Keratinocyte (primary cell): Measurements from ENCODE around the gene LRP1B. TPM values are rescaled to one million over a fixed set of nuclear protein-coding genes. Genes with fewer than 3 reads are reported as not detected.

ENCODE experiments used
- DNase-seq: peaks from one replicate; pipeline ENCODE4 v3.0.0-alpha.2; 2011; ENCODE audit warnings: low read depth, missing footprints, low spot score
- FAIRE-seq: peaks from 2 replicates; lab custom pipeline; 2011; peaks lifted over from hg19 to GRCh38; lab: Jason Lieb, UNC
- H2AFZ ChIP-seq: 2 replicates; pipeline ENCODE4 v1.6.0; 2012; ENCODE audit warnings: low read length, control low read depth, inconsistent platforms; ENCODE audit not compliant: control insufficient read depth
- H3K27ac ChIP-seq: 2 replicates; pipeline ENCODE4 v1.5.1; 2011; ENCODE audit warnings: low read length; ENCODE audit not compliant: control insufficient read depth, insufficient read depth
- H3K27me3 ChIP-seq: 3 replicates; pipeline ENCODE4 v1.6.0; 2011; ENCODE audit warnings: low read length; ENCODE audit not compliant: control insufficient read depth, insufficient read depth; ENCODE audit errors: extremely low read depth
- H3K36me3 ChIP-seq, 2 experiments: 2 replicates in 1 of 2; 3 replicates in 1 of 2; pipeline ENCODE4 v1.5.1; 2011; ENCODE audit warnings: low read length in 2 of 2, mild to moderate bottlenecking in 1 of 2; ENCODE audit not compliant: control insufficient read depth in 2 of 2, insufficient read depth in 2 of 2; ENCODE audit errors: extremely low read depth in 1 of 2
- H3K4me1 ChIP-seq: 3 replicates; pipeline ENCODE4 v1.5.1; 2011; ENCODE audit warnings: low read length; ENCODE audit not compliant: control insufficient read depth, insufficient read depth; ENCODE audit errors: extremely low read depth
- H3K4me2 ChIP-seq: 3 replicates; pipeline ENCODE4 v1.6.0; 2011; ENCODE audit warnings: low read depth, low read length; ENCODE audit not compliant: control insufficient read depth, insufficient read depth; ENCODE audit errors: extremely low read depth
- H3K4me3 ChIP-seq, 3 experiments: fragments of 200-600 bp in 1 of 3; sonication (generic) in 1 of 3; 2 replicates in 2 of 3; 3 replicates in 1 of 3; pipeline ENCODE4 v1.5.1; 2011 to 2016; ENCODE audit warnings: low read length in 3 of 3, mild to moderate bottlenecking in 3 of 3, control low read depth in 2 of 3, inconsistent platforms in 1 of 3, low read depth in 1 of 3, mixed read lengths in 1 of 3, mixed run types in 1 of 3, moderate library complexity in 1 of 3; ENCODE audit not compliant: control insufficient read depth in 2 of 3, insufficient read depth in 2 of 3; ENCODE audit errors: extremely low read depth in 1 of 3
- H3K79me2 ChIP-seq: 2 replicates; pipeline ENCODE4 v1.6.0; 2012; ENCODE audit warnings: low read length; ENCODE audit not compliant: control insufficient read depth, insufficient read depth
- H3K9ac ChIP-seq: 3 replicates; pipeline ENCODE4 v1.6.0; 2011; ENCODE audit warnings: low read length; ENCODE audit not compliant: control insufficient read depth, insufficient read depth; ENCODE audit errors: extremely low read depth
- H3K9me1 ChIP-seq: 3 replicates; pipeline ENCODE4 v1.6.0; 2011; ENCODE audit warnings: low read length; ENCODE audit not compliant: control insufficient read depth, insufficient read depth; ENCODE audit errors: extremely low read depth
- H3K9me3 ChIP-seq: 2 replicates; pipeline ENCODE4 v1.5.1; 2012; ENCODE audit warnings: low read depth, low read length; ENCODE audit not compliant: control insufficient read depth
- H4K20me1 ChIP-seq: 3 replicates; pipeline ENCODE4 v1.6.0; 2011; ENCODE audit warnings: low read length; ENCODE audit not compliant: control insufficient read depth, insufficient read depth; ENCODE audit errors: extremely low read depth
- EZH2 ChIP-seq: IDR thresholded peaks from one replicate; pipeline ENCODE4 v1.6.1; 2012; ENCODE audit warnings: inconsistent platforms, mild to moderate bottlenecking, low read length, moderate library complexity
- dilution Hi-C: fragments of 300-500 bp; cut with MboI; formaldehyde crosslinking; loops from one replicate; pipeline ENCODE4 v1.7.0; 2020; ENCODE audit warnings: low sequenced_read_pairs; ENCODE audit not compliant: extremely low pct_ligation_motif_present
- polyA plus RNA-seq, 5 experiments: library from polyadenylated mRNA; depleted of rRNA in 3 of 5; stranded (reverse) in 3 of 5; stranded (forward) in 1 of 5; unstranded in 1 of 5; fragments of >200 nt; gene quantifications; 1 replicate in 1 of 5; 2 replicates in 3 of 5; 3 replicates in 1 of 5; pipeline versions ENCODE4 v1.2.1 to v1.2.3, GENCODE V29; 2011 to 2012; ENCODE audit warnings: missing spikeins in 2 of 5, low read depth in 1 of 5, low replicate concordance in 1 of 5
- TF ChIP-seq, protein P1 (sequence below), 3 experiments: IDR thresholded peaks in 1 of 3; conservative IDR thresholded peaks in 1 of 3; optimal IDR thresholded peaks in 1 of 3; 2 replicates in 2 of 3; 3 replicates in 1 of 3; pipeline versions ENCODE3 to v1.5.1; 2011; ENCODE audit warnings: low read length in 3 of 3, mild to moderate bottlenecking in 3 of 3, moderate library complexity in 2 of 3, control low read depth in 1 of 3, inconsistent platforms in 1 of 3; ENCODE audit not compliant: insufficient read depth in 2 of 3; ENCODE audit errors: extremely low read depth in 1 of 3

LRP1B gene
- polyA plus RNA-seq, 1 donor (not counting 4 experiments of a cell fraction or from before 2014, with no cell fraction given): not detected

- H3K27me3 ChIP-seq: no peaks in the 10 kb centered on the region
- TF ChIP-seq, protein P1, sequence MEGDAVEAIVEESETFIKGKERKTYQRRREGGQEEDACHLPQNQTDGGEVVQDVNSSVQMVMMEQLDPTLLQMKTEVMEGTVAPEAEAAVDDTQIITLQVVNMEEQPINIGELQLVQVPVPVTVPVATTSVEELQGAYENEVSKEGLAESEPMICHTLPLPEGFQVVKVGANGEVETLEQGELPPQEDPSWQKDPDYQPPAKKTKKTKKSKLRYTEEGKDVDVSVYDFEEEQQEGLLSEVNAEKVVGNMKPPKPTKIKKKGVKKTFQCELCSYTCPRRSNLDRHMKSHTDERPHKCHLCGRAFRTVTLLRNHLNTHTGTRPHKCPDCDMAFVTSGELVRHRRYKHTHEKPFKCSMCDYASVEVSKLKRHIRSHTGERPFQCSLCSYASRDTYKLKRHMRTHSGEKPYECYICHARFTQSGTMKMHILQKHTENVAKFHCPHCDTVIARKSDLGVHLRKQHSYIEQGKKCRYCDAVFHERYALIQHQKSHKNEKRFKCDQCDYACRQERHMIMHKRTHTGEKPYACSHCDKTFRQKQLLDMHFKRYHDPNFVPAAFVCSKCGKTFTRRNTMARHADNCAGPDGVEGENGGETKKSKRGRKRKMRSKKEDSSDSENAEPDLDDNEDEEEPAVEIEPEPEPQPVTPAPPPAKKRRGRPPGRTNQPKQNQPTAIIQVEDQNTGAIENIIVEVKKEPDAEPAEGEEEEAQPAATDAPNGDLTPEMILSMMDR (optimal IDR thresholded peaks at IDR 0.05 in 1 of 3, IDR thresholded peaks at IDR 0.05 in 1 of 3, conservative IDR thresholded peaks at IDR 0.05 in 1 of 3; ENCODE audit: extremely low read depth in 1 of 3, insufficient read depth in 2 of 3, low read length in 3 of 3): no peak
- no peak for TF ChIP-seq EZH2
- no peaks in the 10 kb centered on the region for H3K36me3 ChIP-seq
- no peak overlapping the region for H3K9ac ChIP-seq
- no peaks in the 10 kb centered on the region for H3K9me1 ChIP-seq
- FAIRE-seq (no peak), DNase-seq (no peak)
- H3K79me2 ChIP-seq: no peaks in the 10 kb centered on the region
- dilution Hi-C loops: no loop called here
- no peak overlapping the region for H3K4me2 ChIP-seq
- H3K27ac ChIP-seq: no peak overlapping the region
- no peak overlapping the region for H3K4me3 ChIP-seq
- no peaks in the 10 kb centered on the region for H3K9me3 ChIP-seq
- no peaks in the 10 kb centered on the region for H3K4me1 ChIP-seq
- H2AFZ ChIP-seq: no peak overlapping the region
- no peaks in the 10 kb centered on the region for H4K20me1 ChIP-seq
Observed at GRCh38 chr2:140855471-140855870, 1275.3 kb downstream of the LRP1B start.

- Histone ChIP-seq H3K36me3 (no peaks in the 10 kb centered on the region), H3K4me1 (no peaks in the 10 kb centered on the region), H3K27ac (no peak overlapping the region), H3K9me1 (no peaks in the 10 kb centered on the region), H2AFZ (no peak overlapping the region), H3K79me2 (no peaks in the 10 kb centered on the region), H3K4me2 (no peak overlapping the region), H4K20me1 (no peaks in the 10 kb centered on the region), H3K9ac (no peak overlapping the region), H3K4me3 (no peak overlapping the region), H3K27me3 (no peaks in the 10 kb centered on the region), H3K9me3 (no peaks in the 10 kb centered on the region)
- no peak for DNase-seq
- TF ChIP-seq, protein P1 (optimal IDR thresholded peaks at IDR 0.05 in 1 of 3, IDR thresholded peaks at IDR 0.05 in 1 of 3, conservative IDR thresholded peaks at IDR 0.05 in 1 of 3; ENCODE audit: extremely low read depth in 1 of 3, insufficient read depth in 2 of 3, low read length in 3 of 3): no peak
- TF ChIP-seq EZH2: no peak
- FAIRE-seq: no peak
- dilution Hi-C loops: no loop called here
Observed at GRCh38 chr2:140851258-140851981, 1279.4 kb downstream of the LRP1B start.
